HL-60 (cell line): ENCODE results near the gene POMT1.

Source experiments
- DNase-seq, 2 experiments: peaks; one replicate each; pipeline ENCODE4 v3.0.0-alpha.2; 2010 to 2020; ENCODE audit warnings: low read depth in 1 of 2, low spot score in 1 of 2
- H3K27ac ChIP-seq: fragments of 250-450 bp; sonication (Bioruptor Pico); replicated peaks from 2 replicates; pipeline ENCODE4 v1.5.1; 2020; ENCODE audit warnings: mild to moderate bottlenecking, moderate library complexity
- H3K27me3 ChIP-seq: fragments of 250-450 bp; sonication (Bioruptor Pico); 2 replicates; pipeline ENCODE4 v1.5.1; 2021; ENCODE audit warnings: mild to moderate bottlenecking, moderate library complexity; ENCODE audit not compliant: insufficient read depth, poor library complexity, severe bottlenecking
- H3K4me3 ChIP-seq: replicated peaks from 2 replicates; pipeline ENCODE4 v1.5.1; 2011; ENCODE audit warnings: mild to moderate bottlenecking, control low read depth, low read length; ENCODE audit not compliant: insufficient read depth
- GABPA ChIP-seq: IDR thresholded peaks from 2 replicates; pipeline ENCODE4 v1.6.1; 2012; ENCODE audit warnings: low read depth
- POLR2AphosphoS5 ChIP-seq: IDR thresholded peaks from 2 replicates; pipeline ENCODE4 v1.6.1; 2012; ENCODE audit warnings: low read depth
- SPI1 ChIP-seq: IDR thresholded peaks from 2 replicates; pipeline ENCODE4 v1.6.1; 2012; ENCODE audit warnings: low read depth, mild to moderate bottlenecking, borderline replicate concordance
- TF ChIP-seq, protein P1 (sequence below): IDR thresholded peaks from one replicate; pipeline ENCODE4 v1.5.1; 2011; ENCODE audit warnings: low read length, control low read depth, inconsistent platforms; ENCODE audit not compliant: insufficient read depth
- TF ChIP-seq, protein P2 (sequence below): IDR thresholded peaks from 2 replicates; pipeline ENCODE4 v1.6.1; 2012; ENCODE audit warnings: low read depth; ENCODE audit not compliant: insufficient replicate concordance

The POMT1 gene

DNA sequence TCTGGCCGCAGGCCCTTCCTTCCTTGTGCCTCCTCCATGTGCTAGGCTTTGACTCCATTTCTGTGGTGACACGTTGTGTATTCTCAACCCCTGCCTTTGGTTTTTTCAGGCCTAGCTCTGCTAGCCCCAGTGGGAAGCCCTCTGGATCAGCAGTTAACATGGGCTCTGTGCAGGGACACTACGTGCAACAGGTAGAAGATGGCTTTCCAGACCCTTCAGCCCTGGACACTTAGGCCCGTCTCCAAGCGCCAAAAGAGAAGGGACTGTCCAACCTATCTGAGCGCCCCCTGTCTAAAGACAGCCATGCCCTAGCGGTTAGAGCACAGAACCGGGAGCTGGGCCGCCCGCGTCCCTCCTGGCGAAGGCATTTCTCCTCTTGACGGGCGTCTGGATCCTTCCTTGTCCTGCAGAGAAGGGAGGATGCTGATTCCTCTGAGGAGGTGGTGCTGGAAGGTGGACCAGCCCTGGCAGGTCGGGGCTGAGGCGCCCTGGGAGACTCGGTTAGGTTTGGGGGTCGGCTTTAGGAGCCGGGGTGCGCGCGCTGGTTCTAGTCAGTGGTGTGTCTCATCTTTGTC is 8.3 kb upstream of the POMT1 start:
- Histone ChIP-seq H3K27ac (no peak overlapping the region), H3K4me3 (no peak overlapping the region), H3K27me3 (no peaks in the 10 kb centered on the region)
- TF ChIP-seq GABPA, result no peak
- TF ChIP-seq, protein P1, sequence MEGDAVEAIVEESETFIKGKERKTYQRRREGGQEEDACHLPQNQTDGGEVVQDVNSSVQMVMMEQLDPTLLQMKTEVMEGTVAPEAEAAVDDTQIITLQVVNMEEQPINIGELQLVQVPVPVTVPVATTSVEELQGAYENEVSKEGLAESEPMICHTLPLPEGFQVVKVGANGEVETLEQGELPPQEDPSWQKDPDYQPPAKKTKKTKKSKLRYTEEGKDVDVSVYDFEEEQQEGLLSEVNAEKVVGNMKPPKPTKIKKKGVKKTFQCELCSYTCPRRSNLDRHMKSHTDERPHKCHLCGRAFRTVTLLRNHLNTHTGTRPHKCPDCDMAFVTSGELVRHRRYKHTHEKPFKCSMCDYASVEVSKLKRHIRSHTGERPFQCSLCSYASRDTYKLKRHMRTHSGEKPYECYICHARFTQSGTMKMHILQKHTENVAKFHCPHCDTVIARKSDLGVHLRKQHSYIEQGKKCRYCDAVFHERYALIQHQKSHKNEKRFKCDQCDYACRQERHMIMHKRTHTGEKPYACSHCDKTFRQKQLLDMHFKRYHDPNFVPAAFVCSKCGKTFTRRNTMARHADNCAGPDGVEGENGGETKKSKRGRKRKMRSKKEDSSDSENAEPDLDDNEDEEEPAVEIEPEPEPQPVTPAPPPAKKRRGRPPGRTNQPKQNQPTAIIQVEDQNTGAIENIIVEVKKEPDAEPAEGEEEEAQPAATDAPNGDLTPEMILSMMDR, result no peak
- no peak for TF ChIP-seq SPI1
- TF ChIP-seq, protein P2, sequence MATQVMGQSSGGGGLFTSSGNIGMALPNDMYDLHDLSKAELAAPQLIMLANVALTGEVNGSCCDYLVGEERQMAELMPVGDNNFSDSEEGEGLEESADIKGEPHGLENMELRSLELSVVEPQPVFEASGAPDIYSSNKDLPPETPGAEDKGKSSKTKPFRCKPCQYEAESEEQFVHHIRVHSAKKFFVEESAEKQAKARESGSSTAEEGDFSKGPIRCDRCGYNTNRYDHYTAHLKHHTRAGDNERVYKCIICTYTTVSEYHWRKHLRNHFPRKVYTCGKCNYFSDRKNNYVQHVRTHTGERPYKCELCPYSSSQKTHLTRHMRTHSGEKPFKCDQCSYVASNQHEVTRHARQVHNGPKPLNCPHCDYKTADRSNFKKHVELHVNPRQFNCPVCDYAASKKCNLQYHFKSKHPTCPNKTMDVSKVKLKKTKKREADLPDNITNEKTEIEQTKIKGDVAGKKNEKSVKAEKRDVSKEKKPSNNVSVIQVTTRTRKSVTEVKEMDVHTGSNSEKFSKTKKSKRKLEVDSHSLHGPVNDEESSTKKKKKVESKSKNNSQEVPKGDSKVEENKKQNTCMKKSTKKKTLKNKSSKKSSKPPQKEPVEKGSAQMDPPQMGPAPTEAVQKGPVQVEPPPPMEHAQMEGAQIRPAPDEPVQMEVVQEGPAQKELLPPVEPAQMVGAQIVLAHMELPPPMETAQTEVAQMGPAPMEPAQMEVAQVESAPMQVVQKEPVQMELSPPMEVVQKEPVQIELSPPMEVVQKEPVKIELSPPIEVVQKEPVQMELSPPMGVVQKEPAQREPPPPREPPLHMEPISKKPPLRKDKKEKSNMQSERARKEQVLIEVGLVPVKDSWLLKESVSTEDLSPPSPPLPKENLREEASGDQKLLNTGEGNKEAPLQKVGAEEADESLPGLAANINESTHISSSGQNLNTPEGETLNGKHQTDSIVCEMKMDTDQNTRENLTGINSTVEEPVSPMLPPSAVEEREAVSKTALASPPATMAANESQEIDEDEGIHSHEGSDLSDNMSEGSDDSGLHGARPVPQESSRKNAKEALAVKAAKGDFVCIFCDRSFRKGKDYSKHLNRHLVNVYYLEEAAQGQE, result no peak
- no peak for TF ChIP-seq POLR2AphosphoS5
- DNase-seq, result no peak

DNA sequence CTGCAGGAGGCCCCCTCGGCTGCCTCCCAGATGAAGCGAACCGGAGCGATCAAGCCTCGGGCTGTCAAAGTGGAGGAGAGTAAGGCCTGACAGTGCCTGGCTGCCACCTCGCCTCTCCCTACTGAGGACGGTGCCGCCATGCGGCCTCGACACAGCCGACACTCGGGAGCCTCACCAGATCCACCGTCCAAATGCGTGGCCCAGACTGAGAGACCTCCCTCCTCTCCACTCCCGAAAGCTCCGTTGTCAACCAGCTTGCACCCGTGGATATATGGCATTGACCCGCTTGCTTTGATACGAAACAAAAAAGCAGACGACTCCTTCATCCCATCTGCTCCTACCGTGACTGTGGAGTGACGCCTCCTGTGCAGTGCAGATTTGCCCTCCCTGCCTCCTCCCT is 6.9 kb upstream of the POMT1 start:
- no peaks in the 10 kb centered on the region for H3K27me3 ChIP-seq
- no peak overlapping the region for H3K27ac ChIP-seq
- no peak for DNase-seq
- no peak overlapping the region for H3K4me3 ChIP-seq
- TF ChIP-seq POLR2AphosphoS5 (peak; percentile 25; the same call in 1 of the 2 replicates), GABPA (no peak), SPI1 (no peak)
- TF ChIP-seq, protein P2, result no peak
- TF ChIP-seq, protein P1, result no peak

DNA sequence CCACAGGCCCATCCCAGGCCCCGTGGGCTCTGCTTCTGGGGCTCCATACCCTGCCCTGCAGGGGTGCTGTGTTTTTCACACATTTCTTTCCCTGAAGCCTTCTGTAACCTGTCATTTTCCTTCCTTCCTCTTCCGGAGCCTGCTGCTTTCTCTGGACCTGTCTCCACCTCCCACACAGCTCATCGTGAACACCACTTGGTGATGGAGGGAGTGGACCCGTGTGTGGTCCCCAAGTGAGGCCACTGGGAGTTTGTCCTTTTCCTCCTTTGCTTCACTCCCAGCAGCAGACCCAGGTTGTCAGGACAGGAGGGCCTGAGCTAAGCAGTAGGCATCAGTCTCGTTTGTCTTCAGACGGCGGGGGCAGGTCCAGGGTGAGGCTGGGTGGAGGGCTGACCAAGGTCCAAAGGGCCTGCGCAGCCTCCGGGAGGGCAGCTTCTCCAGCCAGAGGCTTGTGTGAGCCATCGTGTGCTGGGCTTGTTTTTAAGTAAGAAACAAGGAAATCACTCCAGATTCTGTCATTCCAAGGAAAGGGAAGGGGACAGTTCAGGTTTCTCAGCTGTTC is 5.8 kb upstream of the POMT1 start:
- DNase-seq, result no peak
- TF ChIP-seq, protein P1, result no peak
- TF ChIP-seq SPI1 (no peak), POLR2AphosphoS5 (no peak), GABPA (no peak)
- TF ChIP-seq, protein P2, result no peak
- no peak overlapping the region for H3K27ac ChIP-seq
- H3K4me3 ChIP-seq, result no peak overlapping the region
- H3K27me3 ChIP-seq, result no peaks in the 10 kb centered on the region
